Upper lobe of left lung (tissue), 4 donors: ENCODE results near the gene ENPP5.

Source experiments
- CTCF ChIP-seq, 6 experiments: fragments of 450-650 bp in 4 of 6; fragments of 200-600 bp in 2 of 6; sonication (generic) in 2 of 6; IDR thresholded peaks; one replicate each; pipeline ENCODE4 v1.5.1; 2016 to 2019; ENCODE audit warnings: antibody characterized with exemption in 6 of 6
- POLR2A ChIP-seq, 4 donors: fragments of 450-650 bp; IDR thresholded peaks; one replicate each; pipeline ENCODE4 v1.5.1; 2016 to 2017; ENCODE audit warnings: antibody characterized with exemption in 4 of 4, mild to moderate bottlenecking in 2 of 4
- POLR2AphosphoS5 ChIP-seq, 2 donors: sonication (generic); formaldehyde crosslinking; IDR thresholded peaks; one replicate each; pipeline ENCODE4 v1.5.1; 2017; ENCODE audit warnings: antibody characterized with exemption in 2 of 2

- TF ChIP-seq CTCF (IDR thresholded peaks at IDR 0.05) (no peak), POLR2AphosphoS5 (IDR thresholded peaks at IDR 0.05) (no peak), POLR2A (IDR thresholded peaks at IDR 0.05) (no peak)
These were observed 39.5 kb upstream of the ENPP5 start for GRCh38 chr6:46210294-46210693.
